ENCODE data around the gene TUSC2.

The TUSC2 gene

DNA sequence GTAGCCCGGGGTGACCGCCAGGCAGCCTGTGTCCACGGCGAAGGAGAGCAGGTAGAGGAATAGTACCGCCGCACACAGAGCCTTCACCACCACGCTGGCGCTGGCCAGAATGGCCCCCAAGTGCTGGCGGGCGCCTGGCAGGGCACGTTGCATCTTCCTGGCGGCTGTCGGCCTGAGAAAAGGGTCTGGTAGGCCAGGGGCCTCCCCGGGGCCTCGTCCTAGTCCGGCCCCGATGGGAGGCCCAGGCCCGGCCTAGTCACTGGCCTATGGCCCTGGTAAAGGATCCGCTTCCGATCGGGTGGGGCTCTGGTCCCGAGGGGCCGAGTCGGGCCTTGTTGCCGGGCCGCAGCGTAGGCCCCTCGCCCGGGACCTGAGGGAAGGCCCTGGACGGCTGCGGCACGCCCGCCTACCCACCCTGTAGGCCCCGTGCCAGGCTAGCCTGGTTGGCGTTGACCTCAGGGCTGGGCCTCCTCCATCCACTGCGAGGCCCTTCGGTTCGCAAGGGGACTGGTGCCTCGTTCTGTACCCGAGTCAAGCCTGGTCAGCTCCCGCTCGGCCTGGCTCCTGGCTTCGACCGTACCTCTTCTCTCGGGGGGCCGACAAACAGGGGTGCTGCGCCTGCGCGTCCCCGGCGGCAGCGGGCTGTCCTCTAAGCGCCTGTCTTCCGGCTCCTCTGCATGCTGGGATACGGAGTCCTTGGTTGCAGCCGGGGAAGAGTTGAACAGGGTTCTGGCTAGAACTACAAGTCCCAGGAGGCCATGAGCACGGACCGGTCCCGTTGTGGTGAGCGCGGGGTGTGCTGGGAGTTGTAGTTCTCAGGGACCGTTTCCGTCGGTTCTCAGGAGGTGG, 31.1 kb upstream of the TUSC2 start, which contains the start of gene TMEM115:
Gene TMEM115 (minus strand): TSS at position 611 of the 849 bp plus-strand sequence. CDS start 458 bp downstream, at position 153.
- Mint-ChIP-seq H3K27ac (peak within 1 kb of the TSS; percentile 91), H3K27me3 (no peaks in the 10 kb centered on the region), H3K4me3 (peak within 1 kb of the TSS; percentile 97), H3K9me3 (no peaks in the 10 kb centered on the region), H3K36me3 (ENCODE audit: low read depth) (peaks cover 23% of the 10 kb centered on the region), H3K4me1 (ENCODE audit: low read depth) (peaks cover 36% of the 10 kb centered on the region)

DNA sequence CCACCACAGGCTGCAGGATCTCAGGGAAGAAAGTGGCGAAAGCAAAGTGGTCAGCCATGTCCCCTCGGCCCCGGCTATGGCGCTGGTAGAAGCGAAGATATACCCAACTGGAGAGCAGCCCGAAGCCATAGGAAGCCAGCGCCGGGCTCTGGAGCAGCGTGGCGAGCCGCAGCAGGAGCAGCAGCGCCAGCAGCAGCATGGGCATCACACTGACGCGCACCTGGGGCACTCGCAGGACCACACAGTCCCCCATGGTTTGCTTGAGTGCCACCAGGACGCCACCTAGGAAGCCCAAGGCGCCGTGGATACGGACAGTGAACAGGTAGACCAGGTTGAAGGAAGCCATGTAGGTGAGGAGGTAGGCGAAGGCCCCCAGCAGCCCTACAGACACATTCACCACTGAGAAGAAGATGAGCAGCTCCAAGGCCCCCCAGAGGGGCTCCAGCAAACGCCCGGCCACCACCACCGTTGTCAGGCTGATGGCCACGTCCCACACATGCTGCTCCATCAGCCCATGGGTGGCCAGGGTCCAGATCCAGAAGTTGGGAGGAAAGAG, 30.4 kb upstream of the TUSC2 start:
- Mint-ChIP-seq H3K4me3 (peak overlapping the region; percentile 97), H3K27me3 (no peaks in the 10 kb centered on the region), H3K9me3 (no peaks in the 10 kb centered on the region), H3K36me3 (ENCODE audit: low read depth) (peaks cover 24% of the 10 kb centered on the region), H3K27ac (peak overlapping the region; percentile 91), H3K4me1 (ENCODE audit: low read depth) (peaks cover 36% of the 10 kb centered on the region)

DNA sequence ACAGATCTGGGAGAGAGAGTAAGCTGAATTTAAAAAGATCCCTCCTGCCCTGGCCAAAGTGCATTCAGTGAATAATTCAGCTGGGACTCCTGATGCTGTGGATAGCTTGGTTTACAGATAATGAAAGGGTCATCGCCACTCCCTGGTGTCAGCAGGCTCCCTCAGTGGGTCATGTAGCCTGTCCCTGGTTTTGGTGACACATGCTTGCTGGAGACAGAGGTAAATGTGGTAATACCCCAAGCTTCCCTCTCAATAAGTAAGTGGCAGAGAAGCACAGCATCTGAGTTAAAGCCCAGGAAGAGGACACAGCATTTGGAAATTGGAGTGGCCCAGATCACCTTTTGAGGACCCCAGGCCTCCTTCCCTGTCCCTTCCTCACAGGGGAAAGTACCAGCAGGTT, 29.5 kb upstream of the TUSC2 start:
- H3K9me3 Mint-ChIP-seq = no peaks in the 10 kb centered on the region
- peaks cover 40% of the 10 kb centered on the region for H3K4me1 Mint-ChIP-seq (ENCODE audit: low read depth)
- H3K36me3 Mint-ChIP-seq (ENCODE audit: low read depth) = peaks cover 24% of the 10 kb centered on the region
- peak overlapping the region; percentile 97 for H3K4me3 Mint-ChIP-seq
- H3K27me3 Mint-ChIP-seq = no peaks in the 10 kb centered on the region
- peak overlapping the region; percentile 91 for H3K27ac Mint-ChIP-seq

DNA sequence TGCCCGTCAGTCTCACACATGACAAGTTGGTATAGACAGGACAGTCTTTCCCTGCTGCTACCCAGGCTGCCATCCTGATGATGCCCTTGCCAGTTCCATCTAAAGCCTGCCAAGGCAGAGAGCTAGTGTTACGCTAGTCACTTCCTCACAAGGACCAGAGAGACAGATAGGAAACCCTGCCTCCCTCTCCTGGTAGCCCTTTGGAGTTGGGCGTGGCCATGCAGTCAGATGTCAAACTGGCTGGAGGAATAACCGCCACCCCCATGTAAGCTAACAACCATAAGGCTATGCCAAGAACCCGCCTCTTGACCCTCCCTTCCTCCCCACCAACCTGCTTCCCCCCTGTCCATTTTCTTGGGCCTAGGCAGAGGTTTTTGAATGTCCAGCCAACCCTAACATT, 28.5 kb upstream of the TUSC2 start:
- Mint-ChIP-seq H3K27ac (no peak overlapping the region), H3K36me3 (ENCODE audit: low read depth) (peaks cover 24% of the 10 kb centered on the region)

DNA sequence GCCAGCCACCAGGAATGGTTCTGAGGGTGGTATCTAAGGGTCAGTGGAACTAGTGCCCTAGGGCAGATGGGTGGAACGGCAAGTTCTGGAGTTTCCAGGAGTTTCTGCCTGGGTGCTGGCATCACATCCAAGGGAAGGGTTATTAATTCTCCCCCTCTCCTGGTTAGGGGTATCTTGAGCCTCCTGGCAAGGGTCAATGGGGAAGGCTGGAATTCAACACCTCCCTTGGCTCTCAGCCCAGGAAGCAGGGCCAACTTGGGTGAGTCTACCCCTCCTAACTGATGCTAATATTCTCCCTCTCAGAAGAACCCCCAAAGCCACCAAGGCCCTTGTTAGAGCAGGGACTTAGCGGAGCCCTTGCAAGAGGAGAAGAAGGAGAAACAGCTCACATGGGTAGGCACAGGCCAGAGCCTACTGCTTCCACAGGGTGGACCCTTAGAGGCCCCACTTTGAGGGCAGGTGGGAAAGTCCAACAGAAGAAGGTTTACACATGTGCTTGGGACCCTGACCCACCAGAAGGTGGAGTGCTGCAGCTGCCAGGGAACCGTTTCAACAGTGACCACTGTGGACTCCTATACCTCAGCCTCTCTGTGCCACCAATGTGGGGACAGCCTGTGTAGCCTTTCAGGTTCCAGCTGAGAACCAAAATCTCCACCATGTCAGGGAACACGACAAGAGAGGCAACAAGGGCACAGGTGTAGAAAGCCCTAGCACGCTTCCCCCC, 28.0 kb upstream of the TUSC2 start:
- Mint-ChIP-seq H3K4me1 (ENCODE audit: low read depth) (peaks cover 52% of the 10 kb centered on the region), H3K36me3 (ENCODE audit: low read depth) (peaks cover 24% of the 10 kb centered on the region), H3K27ac (peak overlapping the region; percentile 68), H3K27me3 (no peaks in the 10 kb centered on the region), H3K9me3 (no peaks in the 10 kb centered on the region), H3K4me3 (peak overlapping the region; percentile 97)

More for the DNA sequence above, 28.5 kb upstream of the TUSC2 start:
- Mint-ChIP-seq H3K4me3 (peak overlapping the region; percentile 97), H3K9me3 (no peaks in the 10 kb centered on the region), H3K27me3 (no peaks in the 10 kb centered on the region), H3K4me1 (ENCODE audit: low read depth) (peaks cover 46% of the 10 kb centered on the region)

DNA sequence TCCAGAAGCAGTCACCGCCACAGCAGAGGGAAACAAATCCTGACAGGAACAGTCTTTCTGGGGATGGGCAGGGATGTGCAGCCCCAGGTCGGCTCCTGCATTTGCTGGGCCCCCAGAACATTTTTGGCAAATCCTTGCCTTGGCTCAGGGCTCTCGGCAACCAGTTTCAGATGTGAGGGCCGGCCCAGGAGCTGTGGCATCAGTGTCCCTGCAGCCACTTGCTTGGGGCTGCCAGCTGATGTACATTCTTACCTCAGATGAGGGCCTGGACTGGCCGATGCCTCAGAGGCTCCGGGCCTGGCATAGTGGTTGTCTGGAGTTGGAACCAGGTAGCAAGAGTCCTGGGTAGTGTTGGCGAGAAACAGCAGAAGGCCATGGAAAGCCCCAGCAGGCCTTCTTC, 26.8 kb upstream of the TUSC2 start:
- Mint-ChIP-seq H3K9me3 (no peaks in the 10 kb centered on the region), H3K27ac (no peak overlapping the region)

DNA sequence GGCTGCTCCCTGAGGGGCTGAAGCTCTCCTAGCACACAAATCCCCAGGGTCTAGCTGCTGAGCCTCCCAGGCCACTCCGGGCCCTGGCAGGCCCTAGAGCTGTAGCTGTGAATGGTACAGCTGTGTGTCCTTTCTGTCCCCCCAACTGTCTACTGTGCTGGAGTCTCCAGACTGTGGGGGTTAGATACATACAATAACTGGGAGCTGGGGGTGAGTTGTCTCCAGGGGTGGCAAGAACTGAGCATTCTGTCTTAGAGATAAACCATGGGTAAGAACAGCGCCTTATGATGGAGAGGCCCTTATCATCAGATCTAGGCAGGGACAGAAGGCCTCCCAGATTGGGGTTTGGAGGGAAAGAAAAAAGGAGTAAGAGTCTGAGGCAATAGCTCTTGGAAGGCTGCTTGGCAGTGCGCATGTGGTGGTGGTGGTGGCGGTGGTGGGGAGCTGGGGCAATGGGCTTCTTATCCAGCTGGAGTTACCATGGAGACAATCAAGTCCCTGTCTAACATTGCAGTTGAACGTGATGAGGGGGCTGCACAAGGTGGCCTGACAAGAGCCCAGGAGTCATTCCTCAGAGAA, 26.3 kb upstream of the TUSC2 start:
- H3K4me3 Mint-ChIP-seq = no peak overlapping the region

More for the DNA sequence above, 26.8 kb upstream of the TUSC2 start:
- peaks cover 55% of the 10 kb centered on the region for H3K4me1 Mint-ChIP-seq (ENCODE audit: low read depth)
- H3K27me3 Mint-ChIP-seq = no peaks in the 10 kb centered on the region
- H3K36me3 Mint-ChIP-seq (ENCODE audit: low read depth) = peaks cover 29% of the 10 kb centered on the region
- no peak overlapping the region for H3K4me3 Mint-ChIP-seq

DNA sequence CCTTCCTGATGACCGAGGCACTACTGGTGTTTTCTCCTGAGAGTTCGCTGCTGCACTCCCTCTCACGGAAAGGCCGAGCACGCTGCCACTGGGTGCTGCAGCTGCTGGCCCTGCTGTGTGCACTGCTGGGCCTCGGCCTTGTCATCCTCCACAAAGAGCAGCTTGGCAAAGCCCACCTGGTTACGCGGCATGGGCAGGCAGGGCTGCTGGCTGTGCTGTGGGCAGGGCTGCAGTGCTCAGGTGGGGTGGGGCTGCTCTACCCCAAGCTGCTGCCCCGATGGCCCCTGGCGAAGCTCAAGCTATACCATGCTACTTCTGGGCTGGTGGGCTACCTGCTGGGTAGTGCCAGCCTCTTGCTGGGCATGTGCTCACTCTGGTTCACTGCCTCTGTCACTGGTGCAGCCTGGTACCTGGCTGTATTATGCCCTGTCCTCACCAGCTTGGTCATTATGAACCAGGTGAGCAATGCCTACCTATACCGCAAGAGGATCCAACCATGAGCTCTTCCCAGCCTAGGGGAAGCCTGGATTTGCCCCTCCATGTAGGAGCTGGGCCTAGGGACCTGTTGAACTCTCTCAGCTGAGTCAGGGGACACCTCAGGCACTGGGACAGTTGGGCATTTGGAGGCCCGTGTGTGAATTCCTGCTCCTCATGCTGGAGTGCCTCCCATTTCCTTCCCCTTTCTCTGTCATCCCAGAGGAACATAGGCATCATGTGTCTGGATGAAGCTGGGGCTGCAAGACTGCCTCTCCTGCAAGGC, 25.4 kb upstream of the TUSC2 start:
- Mint-ChIP-seq H3K27ac (no peak overlapping the region), H3K36me3 (ENCODE audit: low read depth) (peaks cover 32% of the 10 kb centered on the region), H3K4me3 (no peak overlapping the region), H3K9me3 (no peaks in the 10 kb centered on the region), H3K27me3 (no peaks in the 10 kb centered on the region), H3K4me1 (ENCODE audit: low read depth) (peaks cover 59% of the 10 kb centered on the region)

More for the DNA sequence above, 26.3 kb upstream of the TUSC2 start:
- H3K27ac Mint-ChIP-seq = no peak overlapping the region
- peaks cover 55% of the 10 kb centered on the region for H3K4me1 Mint-ChIP-seq (ENCODE audit: low read depth)
- H3K27me3 Mint-ChIP-seq = no peaks in the 10 kb centered on the region
- H3K36me3 Mint-ChIP-seq (ENCODE audit: low read depth) = peaks cover 30% of the 10 kb centered on the region
- no peaks in the 10 kb centered on the region for H3K9me3 Mint-ChIP-seq

DNA sequence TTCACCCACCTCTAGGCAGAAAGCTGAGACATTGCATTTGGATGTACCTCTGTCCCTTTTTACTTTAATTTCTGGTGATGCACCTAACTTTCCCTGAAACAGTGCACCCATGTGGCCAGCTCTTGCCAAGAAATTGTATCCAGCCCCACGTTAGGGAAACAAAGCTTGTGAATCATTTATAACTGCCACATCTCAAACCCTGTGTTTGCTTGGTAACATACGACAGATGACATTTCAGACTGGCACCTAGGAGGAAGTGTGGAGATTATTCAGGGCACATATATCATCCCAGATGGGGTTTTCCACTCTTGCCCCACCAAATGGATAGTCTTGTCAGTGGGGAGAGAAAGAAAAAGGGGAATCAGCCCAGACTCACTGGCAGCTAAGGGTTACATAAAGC, 24.8 kb upstream of the TUSC2 start:
- Mint-ChIP-seq H3K27ac (no peak overlapping the region), H3K9me3 (no peaks in the 10 kb centered on the region), H3K4me3 (no peak overlapping the region), H3K36me3 (ENCODE audit: low read depth) (peaks cover 26% of the 10 kb centered on the region), H3K27me3 (no peaks in the 10 kb centered on the region), H3K4me1 (ENCODE audit: low read depth) (peaks cover 59% of the 10 kb centered on the region)

DNA sequence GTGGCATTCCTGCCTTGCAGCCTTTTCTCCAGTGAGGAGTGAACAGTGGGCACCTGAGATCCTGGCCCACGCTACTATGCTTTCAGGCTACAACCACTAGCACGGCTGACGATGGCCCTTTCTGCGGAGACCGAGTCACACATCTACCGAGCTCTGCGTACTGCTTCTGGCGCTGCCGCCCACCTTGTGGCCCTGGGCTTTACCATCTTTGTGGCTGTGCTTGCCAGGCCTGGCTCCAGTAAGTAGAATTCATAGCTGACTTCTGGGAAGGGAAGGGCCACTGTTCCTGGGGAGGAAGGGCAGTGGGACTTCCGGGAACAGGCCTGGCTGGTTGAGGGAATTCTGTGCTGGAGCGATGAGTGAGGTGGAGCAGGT, 23.3 kb upstream of the TUSC2 start:
- peaks cover 23% of the 10 kb centered on the region for H3K36me3 Mint-ChIP-seq (ENCODE audit: low read depth)
- peak overlapping the region; percentile 98 for H3K27ac Mint-ChIP-seq
- no peaks in the 10 kb centered on the region for H3K9me3 Mint-ChIP-seq
- peak overlapping the region; percentile 97 for H3K4me3 Mint-ChIP-seq
- H3K4me1 Mint-ChIP-seq (ENCODE audit: low read depth) = peaks cover 58% of the 10 kb centered on the region
- H3K27me3 Mint-ChIP-seq = no peaks in the 10 kb centered on the region

DNA sequence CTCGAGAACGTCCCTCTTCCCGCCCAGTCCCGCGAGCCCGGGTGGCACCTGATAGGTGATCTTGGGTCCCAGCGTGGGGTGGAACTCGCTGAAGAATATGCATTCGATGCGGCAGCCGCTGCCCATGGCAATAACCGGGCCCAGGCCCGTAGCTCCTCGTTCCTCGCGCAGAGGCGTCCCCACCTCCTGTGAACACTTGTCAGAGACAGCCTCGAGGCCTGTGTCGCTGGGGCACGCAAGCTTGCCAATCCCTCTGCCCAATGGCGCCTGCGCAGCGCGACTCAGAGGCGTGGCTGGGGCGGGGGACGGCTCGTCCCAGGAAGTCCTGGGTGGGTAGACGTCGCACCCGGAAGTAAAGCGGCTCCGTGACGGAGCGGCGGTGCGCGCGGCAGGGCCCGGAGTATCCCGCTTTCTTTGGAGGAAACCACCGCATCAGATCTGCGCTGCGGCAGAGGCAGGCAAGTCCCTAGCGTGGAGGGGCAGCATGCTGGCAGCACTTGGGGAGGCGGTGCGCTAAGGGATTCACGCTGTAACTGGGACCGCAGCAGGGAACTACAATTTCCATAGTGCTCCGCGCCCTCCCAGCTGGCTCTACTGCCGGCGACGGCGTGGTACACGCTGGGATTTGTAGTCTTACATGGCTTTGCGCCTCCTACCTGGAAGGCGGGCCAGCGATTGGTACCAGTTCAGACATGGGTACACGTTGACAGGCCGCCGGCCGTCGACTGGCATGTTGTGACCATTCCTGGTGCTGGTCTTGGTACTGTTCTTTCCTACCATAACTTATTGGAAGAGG, 22.7 kb upstream of the TUSC2 start, which contains the start of the genes CYB561D2 and NPRL2:
Gene CYB561D2 (plus strand): TSS at position 336 of the 796 bp plus-strand sequence. CDS start 572 bp downstream, outside the sequence.
Gene NPRL2 (minus strand): TSS at position 249 of the 796 bp plus-strand sequence. CDS start 123 bp downstream, at position 126.
- Mint-ChIP-seq H3K4me3 (peak within 1 kb of the TSS; percentile 97), H3K27me3 (no peaks in the 10 kb centered on the region), H3K36me3 (ENCODE audit: low read depth) (peaks cover 23% of the 10 kb centered on the region), H3K9me3 (no peaks in the 10 kb centered on the region), H3K27ac (peak within 1 kb of the TSS; percentile 98), H3K4me1 (ENCODE audit: low read depth) (peaks cover 63% of the 10 kb centered on the region)

DNA sequence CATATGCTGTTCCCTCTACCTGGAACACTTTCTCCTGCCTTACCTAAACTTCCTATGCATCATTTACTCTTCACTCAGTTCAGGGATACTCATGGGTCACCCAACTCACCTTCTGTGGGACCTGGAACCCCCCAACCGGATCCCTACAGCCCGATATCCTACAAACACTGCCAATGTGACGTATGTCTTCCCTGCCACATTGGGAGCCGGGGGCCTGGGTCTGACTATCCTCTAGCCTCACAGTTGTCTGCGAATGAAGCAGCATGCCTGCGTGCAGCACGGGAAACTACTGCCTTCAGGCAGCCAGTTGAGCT, 22.1 kb upstream of the TUSC2 start:
- H3K9me3 Mint-ChIP-seq = no peaks in the 10 kb centered on the region
- peaks cover 67% of the 10 kb centered on the region for H3K4me1 Mint-ChIP-seq (ENCODE audit: low read depth)
- H3K36me3 Mint-ChIP-seq (ENCODE audit: low read depth) = peaks cover 23% of the 10 kb centered on the region
- H3K27ac Mint-ChIP-seq = peak overlapping the region; percentile 98
- H3K27me3 Mint-ChIP-seq = no peaks in the 10 kb centered on the region
- H3K4me3 Mint-ChIP-seq = peak overlapping the region; percentile 97

DNA sequence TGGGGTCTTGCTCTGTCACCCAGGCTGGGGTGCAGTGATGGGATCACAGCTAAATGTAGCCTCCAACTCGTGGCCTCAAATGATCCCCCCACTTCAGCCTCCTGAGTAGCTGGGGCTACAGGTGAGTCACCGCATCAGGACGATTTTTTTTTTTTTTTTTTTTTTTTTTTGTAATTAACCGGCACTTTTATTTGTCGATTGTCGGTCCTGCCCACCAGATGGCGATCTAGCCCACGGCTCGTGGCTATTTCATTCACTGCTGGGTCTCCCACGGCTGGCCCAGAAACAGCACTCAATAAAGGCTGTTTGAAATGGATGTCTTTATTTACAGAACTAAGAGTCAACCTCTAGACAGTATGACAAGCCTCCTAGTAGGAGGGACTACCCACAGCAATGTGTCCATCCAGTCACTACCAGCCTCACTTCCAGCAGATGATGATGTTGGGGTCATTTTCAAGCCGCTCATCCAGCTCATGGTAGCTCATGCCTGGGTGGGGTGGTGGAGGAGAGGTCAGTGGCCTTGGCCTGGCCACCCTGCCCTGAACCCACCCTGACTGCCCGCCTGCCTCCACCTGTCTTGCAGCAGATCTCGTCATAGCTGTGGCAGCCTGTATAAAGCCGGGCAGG, 19.3 kb upstream of the TUSC2 start:
- Mint-ChIP-seq H3K9me3 (no peaks in the 10 kb centered on the region), H3K27me3 (no peaks in the 10 kb centered on the region), H3K36me3 (ENCODE audit: low read depth) (peaks cover 17% of the 10 kb centered on the region), H3K27ac (no peak overlapping the region), H3K4me3 (no peak overlapping the region), H3K4me1 (ENCODE audit: low read depth) (peaks cover 67% of the 10 kb centered on the region)
